NAMALWA (cell line): ENCODE measurements around the gene CAMK2N2.

Experiments
- DNase-seq: peaks from one replicate; pipeline ENCODE4 v3.0.0-alpha.2; 2015; ENCODE audit warnings: low spot score

Gene CAMK2N2

GRCh38 chr3:184261270-184261853 lies at the start of gene CAMK2N2:
CAMK2N2 (minus strand) TSS chr3:184261553; CDS start chr3:184261285, 268 bp downstream.
- peak; percentile 38 for DNase-seq

GRCh38 chr3:184308744-184309143 lies 47.4 kb upstream of the CAMK2N2 start:
- no peak for DNase-seq

- no peak for DNase-seq
Measured at GRCh38 chr3:184307915-184308314, 46.6 kb upstream of the CAMK2N2 start.

GRCh38 chr3:184306341-184306972 lies 45.1 kb upstream of the CAMK2N2 start:
- DNase-seq = no peak

GRCh38 chr3:184305577-184305976 lies 44.2 kb upstream of the CAMK2N2 start:
- DNase-seq = peak; percentile 57

GRCh38 chr3:184300378-184300720 lies 39.0 kb upstream of the CAMK2N2 start:
- DNase-seq = no peak

GRCh38 chr3:184299488-184300377 lies 38.4 kb upstream of the CAMK2N2 start:
- no peak for DNase-seq

- peak; percentile 98 for DNase-seq
Measured at GRCh38 chr3:184298759-184299487, 37.6 kb upstream of the CAMK2N2 start, which contains the start of gene PSMD2. PSMD2 (plus strand) TSS chr3:184299241; CDS start chr3:184299267, 26 bp downstream.

GRCh38 chr3:184296616-184297015 lies 35.3 kb upstream of the CAMK2N2 start:
- no peak for DNase-seq

- DNase-seq = no peak
Measured at GRCh38 chr3:184295771-184296170, 34.4 kb upstream of the CAMK2N2 start.

- DNase-seq = no peak
Measured at GRCh38 chr3:184291738-184292445, 30.5 kb upstream of the CAMK2N2 start.

- no peak for DNase-seq
Measured at GRCh38 chr3:184291044-184291737, 29.8 kb upstream of the CAMK2N2 start.

GRCh38 chr3:184290331-184290730 lies 29.0 kb upstream of the CAMK2N2 start:
- DNase-seq = no peak

GRCh38 chr3:184289426-184289938 lies 28.1 kb upstream of the CAMK2N2 start:
- peak; percentile 78 for DNase-seq

- DNase-seq = peak; percentile 56
Measured at GRCh38 chr3:184284696-184285095, 23.3 kb upstream of the CAMK2N2 start.

GRCh38 chr3:184283681-184284080 lies 22.3 kb upstream of the CAMK2N2 start:
- no peak for DNase-seq

GRCh38 chr3:184282941-184283340 lies 21.6 kb upstream of the CAMK2N2 start:
- DNase-seq = no peak

GRCh38 chr3:184277366-184277765 lies 16.0 kb upstream of the CAMK2N2 start:
- no peak for DNase-seq

- DNase-seq = no peak
Measured at GRCh38 chr3:184275961-184276910, 14.9 kb upstream of the CAMK2N2 start, which contains the start of gene ECE2. ECE2 (plus strand) TSS chr3:184276022; CDS start chr3:184276154, 132 bp downstream.

- DNase-seq = no peak
Measured at GRCh38 chr3:184275381-184275701, 14.0 kb upstream of the CAMK2N2 start.
